ENCODE data around the gene PIK3C2G.

The PIK3C2G gene

GRCh38 chr12:18270958-18271460, 9.7 kb downstream of the PIK3C2G start:
- DNase-seq (ENCODE audit: low read depth, low spot score) = no peak
- no CpG with 5 or more reads among the region's 3 CpGs for WGBS (ENCODE audit: insufficient coverage, insufficient read length)
- Histone ChIP-seq H3K9me3 (ENCODE audit: control insufficient read depth, insufficient read depth, low read length) (no peaks in the 10 kb centered on the region), H3K27me3 (ENCODE audit: control insufficient read depth, insufficient read depth, low read length) (no peaks in the 10 kb centered on the region), H3K4me1 (ENCODE audit: control insufficient read depth, insufficient read depth, low read length) (no peaks in the 10 kb centered on the region), H3K27ac (ENCODE audit: low read length) (no peak overlapping the region), H3K36me3 (ENCODE audit: control insufficient read depth, insufficient read depth, low read length) (no peaks in the 10 kb centered on the region), H3K4me3 (ENCODE audit: low read length) (no peak overlapping the region)

GRCh38 chr12:18275981-18276380, 14.7 kb downstream of the PIK3C2G start:
- DNase-seq (ENCODE audit: low read depth, low spot score) = no peak

GRCh38 chr12:18277196-18277595, 15.9 kb downstream of the PIK3C2G start:
- Histone ChIP-seq H3K4me1 (ENCODE audit: control insufficient read depth, insufficient read depth, low read length) (no peaks in the 10 kb centered on the region), H3K36me3 (ENCODE audit: control insufficient read depth, insufficient read depth, low read length) (no peaks in the 10 kb centered on the region), H3K4me3 (ENCODE audit: low read length) (no peak overlapping the region), H3K27ac (ENCODE audit: low read length) (no peak overlapping the region), H3K27me3 (ENCODE audit: control insufficient read depth, insufficient read depth, low read length) (no peaks in the 10 kb centered on the region), H3K9me3 (ENCODE audit: control insufficient read depth, insufficient read depth, low read length) (no peaks in the 10 kb centered on the region)
- no CpG with 5 or more reads among the region's 1 CpG for WGBS (ENCODE audit: insufficient coverage, insufficient read length)
- DNase-seq (ENCODE audit: low read depth, low spot score) = no peak

More at GRCh38 chr12:18275981-18276380, 14.7 kb downstream of the PIK3C2G start:
- no peak overlapping the region for H3K4me3 ChIP-seq (ENCODE audit: low read length)
- no CpG with 5 or more reads among the region's 1 CpG for WGBS (ENCODE audit: insufficient coverage, insufficient read length)
- H3K27ac ChIP-seq (ENCODE audit: low read length) = no peak overlapping the region
- no peaks in the 10 kb centered on the region for H3K4me1 ChIP-seq (ENCODE audit: control insufficient read depth, insufficient read depth, low read length)
- no peaks in the 10 kb centered on the region for H3K9me3 ChIP-seq (ENCODE audit: control insufficient read depth, insufficient read depth, low read length)
- no peaks in the 10 kb centered on the region for H3K27me3 ChIP-seq (ENCODE audit: control insufficient read depth, insufficient read depth, low read length)
- H3K36me3 ChIP-seq (ENCODE audit: control insufficient read depth, insufficient read depth, low read length) = no peaks in the 10 kb centered on the region

GRCh38 chr12:18280728-18281127, 19.4 kb downstream of the PIK3C2G start:
- Histone ChIP-seq H3K36me3 (ENCODE audit: control insufficient read depth, insufficient read depth, low read length) (no peaks in the 10 kb centered on the region), H3K9me3 (ENCODE audit: control insufficient read depth, insufficient read depth, low read length) (no peaks in the 10 kb centered on the region), H3K4me1 (ENCODE audit: control insufficient read depth, insufficient read depth, low read length) (no peaks in the 10 kb centered on the region), H3K27me3 (ENCODE audit: control insufficient read depth, insufficient read depth, low read length) (no peaks in the 10 kb centered on the region), H3K4me3 (ENCODE audit: low read length) (no peak overlapping the region), H3K27ac (ENCODE audit: low read length) (no peak overlapping the region)
- no peak for DNase-seq (ENCODE audit: low read depth, low spot score)
- WGBS (ENCODE audit: insufficient coverage, insufficient read length) = no CpG with 5 or more reads among the region's 1 CpG

DNA sequence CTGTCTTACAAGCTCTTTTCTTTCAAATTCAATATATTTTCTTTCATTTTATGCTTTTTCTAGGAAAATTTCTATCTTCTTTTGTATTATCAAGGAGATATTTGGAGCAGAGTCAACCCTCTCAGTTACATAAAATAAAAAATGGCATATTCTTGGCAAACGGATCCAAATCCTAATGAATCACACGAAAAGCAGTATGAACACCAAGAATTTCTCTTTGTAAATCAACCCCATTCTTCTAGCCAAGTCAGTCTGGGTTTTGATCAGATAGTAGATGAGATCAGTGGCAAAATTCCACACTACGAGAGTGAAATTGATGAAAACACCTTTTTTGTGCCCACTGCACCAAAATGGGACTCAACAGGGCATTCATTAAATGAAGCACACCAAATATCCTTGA, 20.6 kb downstream of the PIK3C2G start:
- no CpG with 5 or more reads among the region's 3 CpGs for WGBS (ENCODE audit: insufficient coverage, insufficient read length)
- Histone ChIP-seq H3K4me3 (ENCODE audit: low read length) (no peak overlapping the region), H3K27ac (ENCODE audit: low read length) (no peak overlapping the region), H3K4me1 (ENCODE audit: control insufficient read depth, insufficient read depth, low read length) (no peaks in the 10 kb centered on the region), H3K36me3 (ENCODE audit: control insufficient read depth, insufficient read depth, low read length) (no peaks in the 10 kb centered on the region), H3K27me3 (ENCODE audit: control insufficient read depth, insufficient read depth, low read length) (no peaks in the 10 kb centered on the region), H3K9me3 (ENCODE audit: control insufficient read depth, insufficient read depth, low read length) (no peaks in the 10 kb centered on the region)
- DNase-seq (ENCODE audit: low read depth, low spot score) = no peak

- H3K27me3 ChIP-seq (ENCODE audit: control insufficient read depth, insufficient read depth, low read length) = no peaks in the 10 kb centered on the region
- H3K27ac ChIP-seq (ENCODE audit: low read length) = no peak overlapping the region
- WGBS (ENCODE audit: insufficient coverage, insufficient read length) = no CpG with 5 or more reads among the region's 4 CpGs
- no peaks in the 10 kb centered on the region for H3K36me3 ChIP-seq (ENCODE audit: control insufficient read depth, insufficient read depth, low read length)
- no peak for DNase-seq (ENCODE audit: low read depth, low spot score)
- no peaks in the 10 kb centered on the region for H3K4me1 ChIP-seq (ENCODE audit: control insufficient read depth, insufficient read depth, low read length)
- H3K9me3 ChIP-seq (ENCODE audit: control insufficient read depth, insufficient read depth, low read length) = no peaks in the 10 kb centered on the region
- no peak overlapping the region for H3K4me3 ChIP-seq (ENCODE audit: low read length)
These were observed 22.5 kb downstream of the PIK3C2G start for GRCh38 chr12:18283831-18284230.

GRCh38 chr12:18284386-18284785, 23.1 kb downstream of the PIK3C2G start:
- H3K27me3 ChIP-seq (ENCODE audit: control insufficient read depth, insufficient read depth, low read length) = no peaks in the 10 kb centered on the region
- DNase-seq (ENCODE audit: low read depth, low spot score) = no peak
- H3K4me1 ChIP-seq (ENCODE audit: control insufficient read depth, insufficient read depth, low read length) = no peaks in the 10 kb centered on the region
- no peak overlapping the region for H3K4me3 ChIP-seq (ENCODE audit: low read length)
- no CpG with 5 or more reads among the region's 3 CpGs for WGBS (ENCODE audit: insufficient coverage, insufficient read length)
- H3K9me3 ChIP-seq (ENCODE audit: control insufficient read depth, insufficient read depth, low read length) = no peaks in the 10 kb centered on the region
- no peak overlapping the region for H3K27ac ChIP-seq (ENCODE audit: low read length)
- no peaks in the 10 kb centered on the region for H3K36me3 ChIP-seq (ENCODE audit: control insufficient read depth, insufficient read depth, low read length)

GRCh38 chr12:18285161-18285560, 23.8 kb downstream of the PIK3C2G start:
- no peaks in the 10 kb centered on the region for H3K27me3 ChIP-seq (ENCODE audit: control insufficient read depth, insufficient read depth, low read length)
- H3K4me3 ChIP-seq (ENCODE audit: low read length) = no peak overlapping the region

GRCh38 chr12:18290386-18290785, 29.1 kb downstream of the PIK3C2G start:
- no CpG with 5 or more reads among the region's 3 CpGs for WGBS (ENCODE audit: insufficient coverage, insufficient read length)

More at GRCh38 chr12:18285161-18285560, 23.8 kb downstream of the PIK3C2G start:
- no peak overlapping the region for H3K27ac ChIP-seq (ENCODE audit: low read length)
- no peak for DNase-seq (ENCODE audit: low read depth, low spot score)
- H3K4me1 ChIP-seq (ENCODE audit: control insufficient read depth, insufficient read depth, low read length) = no peaks in the 10 kb centered on the region
- H3K9me3 ChIP-seq (ENCODE audit: control insufficient read depth, insufficient read depth, low read length) = no peaks in the 10 kb centered on the region
- H3K36me3 ChIP-seq (ENCODE audit: control insufficient read depth, insufficient read depth, low read length) = no peaks in the 10 kb centered on the region
- WGBS (ENCODE audit: insufficient coverage, insufficient read length) = no CpG with 5 or more reads among the region's 1 CpG

GRCh38 chr12:18294889-18295288, 33.6 kb downstream of the PIK3C2G start:
- Histone ChIP-seq H3K27me3 (ENCODE audit: control insufficient read depth, insufficient read depth, low read length) (no peaks in the 10 kb centered on the region), H3K9me3 (ENCODE audit: control insufficient read depth, insufficient read depth, low read length) (no peaks in the 10 kb centered on the region), H3K4me3 (ENCODE audit: low read length) (no peak overlapping the region), H3K36me3 (ENCODE audit: control insufficient read depth, insufficient read depth, low read length) (no peaks in the 10 kb centered on the region), H3K27ac (ENCODE audit: low read length) (no peak overlapping the region), H3K4me1 (ENCODE audit: control insufficient read depth, insufficient read depth, low read length) (no peaks in the 10 kb centered on the region)
- DNase-seq (ENCODE audit: low read depth, low spot score) = no peak

More at GRCh38 chr12:18290386-18290785, 29.1 kb downstream of the PIK3C2G start:
- no peak for DNase-seq (ENCODE audit: low read depth, low spot score)
- H3K4me3 ChIP-seq (ENCODE audit: low read length) = no peak overlapping the region
- no peaks in the 10 kb centered on the region for H3K36me3 ChIP-seq (ENCODE audit: control insufficient read depth, insufficient read depth, low read length)
- no peaks in the 10 kb centered on the region for H3K4me1 ChIP-seq (ENCODE audit: control insufficient read depth, insufficient read depth, low read length)
- H3K9me3 ChIP-seq (ENCODE audit: control insufficient read depth, insufficient read depth, low read length) = no peaks in the 10 kb centered on the region
- no peaks in the 10 kb centered on the region for H3K27me3 ChIP-seq (ENCODE audit: control insufficient read depth, insufficient read depth, low read length)
- no peak overlapping the region for H3K27ac ChIP-seq (ENCODE audit: low read length)

GRCh38 chr12:18296201-18296908, 35.0 kb downstream of the PIK3C2G start:
- H3K27ac ChIP-seq (ENCODE audit: low read length) = no peak overlapping the region
- no peak for DNase-seq (ENCODE audit: low read depth, low spot score)
- no peak overlapping the region for H3K4me3 ChIP-seq (ENCODE audit: low read length)
- WGBS (ENCODE audit: insufficient coverage, insufficient read length) = 100% methylated on average over 1 of the region's 6 CpGs
- no peaks in the 10 kb centered on the region for H3K36me3 ChIP-seq (ENCODE audit: control insufficient read depth, insufficient read depth, low read length)
- H3K4me1 ChIP-seq (ENCODE audit: control insufficient read depth, insufficient read depth, low read length) = no peaks in the 10 kb centered on the region
- H3K9me3 ChIP-seq (ENCODE audit: control insufficient read depth, insufficient read depth, low read length) = no peaks in the 10 kb centered on the region
- no peaks in the 10 kb centered on the region for H3K27me3 ChIP-seq (ENCODE audit: control insufficient read depth, insufficient read depth, low read length)
